Right ventricle myocardium inferior (tissue), 1 donor: ENCODE data around the gene PHB1. TPM values are rescaled to one million over a fixed set of nuclear protein-coding genes. Genes with fewer than 3 reads are reported as not detected.

Source experiments
- ATAC-seq: fragments of 200-7000 bp; cut with Tn5 transposase; one replicate; pipeline ENCODE4 v1.9.1; 2020; ENCODE audit warnings: mild to moderate bottlenecking, moderate library complexity
- DNase-seq: peaks from one replicate; pipeline ENCODE4 v3.0.0; 2021; ENCODE audit errors: missing footprints
- intact Hi-C: fragments of 100-400 bp; cut with DNase I; formaldehyde crosslinking; loops from one replicate; pipeline ENCODE4 v1.11.0; 2022
- long read RNA-seq: library from polyadenylated mRNA; unstranded; transcript quantifications from one replicate; pipeline ENCODE4 v2.0.0, GENCODE V29; 2021
- total RNA-seq: library from RNA; stranded (reverse); fragmentation: NEBNext Ultra II Directional; extraction: Animal tissue kit (Norgen Biotek cat#: 25700); gene quantifications from one replicate; pipeline ENCODE4 v1.2.1, GENCODE V29; 2021
- donor health status: DM: no; HTN: yes; CAD: no; lungs with severe emphysema.

PHB1 gene
- 233 TPM for total RNA-seq
- long read RNA-seq, transcript PHB-201 (7 exons, 1,832 nt): major isoform, 114 of 137 reads
- long read RNA-seq, partial matches to known transcripts: 3 of 137 reads
- long read RNA-seq, other reads (novel, unspliced or antisense): 13 of 137 reads

DNA sequence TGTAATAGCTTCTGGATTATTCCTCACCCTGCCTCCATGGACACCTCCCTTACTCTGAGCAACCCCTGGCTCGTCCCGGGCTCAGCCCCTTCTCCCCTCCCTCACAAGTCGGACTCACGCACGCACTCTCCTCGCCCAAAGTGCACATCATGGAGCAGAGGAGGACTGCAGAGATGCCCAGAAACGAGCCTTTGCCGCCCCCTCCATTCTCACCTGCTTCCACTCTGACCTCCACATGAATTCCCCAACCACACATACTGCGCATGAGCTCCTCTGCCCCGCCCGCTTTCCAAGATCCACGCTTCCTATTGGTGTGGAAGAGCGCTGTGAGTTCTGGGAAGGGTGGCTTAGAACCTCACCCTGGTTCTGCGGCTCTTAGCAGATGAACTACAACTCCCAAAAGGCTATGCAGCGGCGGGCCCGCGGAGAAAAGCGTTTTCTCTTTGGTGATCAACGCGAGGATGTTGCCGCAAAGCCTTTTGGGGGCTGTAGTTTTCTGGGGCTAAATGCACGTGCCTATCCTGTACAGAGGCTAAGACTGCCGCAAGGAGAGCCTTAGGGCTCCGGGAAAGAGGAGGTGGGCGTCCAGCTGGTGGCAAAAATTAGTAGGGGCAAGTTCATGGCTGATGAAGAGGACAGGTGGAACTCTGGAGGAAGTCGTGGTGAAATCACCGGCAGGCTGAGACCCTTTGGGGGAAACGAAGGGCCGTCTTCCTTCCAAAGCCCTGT is at the start of gene PHB1:
PHB1 (minus strand) TSS at position 261 of the 729 bp plus-strand sequence. CDS start 1,618 bp downstream, outside the sequence.
- ATAC-seq: peak; percentile 100
- intact Hi-C loops: no loop called here
- peak; percentile 97 for DNase-seq

DNA sequence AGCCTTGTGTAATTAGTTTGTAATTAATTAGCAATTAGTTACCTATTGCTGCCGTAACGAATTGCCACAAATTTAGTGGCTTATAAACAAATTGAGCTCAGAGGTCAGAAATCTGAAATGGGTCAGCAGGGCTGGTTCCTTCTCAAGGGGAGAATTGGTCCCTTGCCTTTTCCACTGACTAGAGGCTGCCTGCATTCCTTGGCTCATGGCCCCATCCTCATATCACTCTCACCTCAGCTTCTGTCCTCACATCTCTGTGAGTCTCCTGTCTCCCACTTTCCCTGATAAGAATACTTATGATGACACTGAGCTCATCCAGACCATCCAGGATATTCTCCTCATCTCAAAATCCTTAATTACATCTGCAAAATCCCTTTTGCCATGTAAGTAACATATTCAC is 49.4 kb upstream of the PHB1 start:
- DNase-seq: no peak
- no peak for ATAC-seq
- intact Hi-C loops: no loop called here

DNA sequence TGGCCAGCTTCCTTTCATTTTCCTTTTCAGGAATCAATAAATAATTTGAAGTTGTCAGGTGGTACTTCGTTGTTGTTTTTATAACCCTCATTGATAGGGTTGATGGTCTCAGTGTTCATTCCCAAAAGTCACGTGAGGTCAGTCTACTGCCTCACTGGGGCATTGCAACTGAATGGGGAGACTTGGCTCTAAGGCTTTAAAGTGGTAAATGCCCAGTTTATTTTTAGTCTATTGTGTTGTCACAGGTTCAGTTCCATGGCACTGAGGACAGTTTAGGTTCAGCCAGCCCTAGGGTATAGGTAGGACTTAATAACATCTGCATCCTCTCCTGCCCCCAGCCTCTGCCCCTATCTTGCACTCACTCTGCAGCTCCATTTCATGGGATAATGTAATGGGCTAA is 46.9 kb upstream of the PHB1 start:
- intact Hi-C loops: no loop called here
- ATAC-seq: peak; percentile 28
- no peak for DNase-seq

DNA sequence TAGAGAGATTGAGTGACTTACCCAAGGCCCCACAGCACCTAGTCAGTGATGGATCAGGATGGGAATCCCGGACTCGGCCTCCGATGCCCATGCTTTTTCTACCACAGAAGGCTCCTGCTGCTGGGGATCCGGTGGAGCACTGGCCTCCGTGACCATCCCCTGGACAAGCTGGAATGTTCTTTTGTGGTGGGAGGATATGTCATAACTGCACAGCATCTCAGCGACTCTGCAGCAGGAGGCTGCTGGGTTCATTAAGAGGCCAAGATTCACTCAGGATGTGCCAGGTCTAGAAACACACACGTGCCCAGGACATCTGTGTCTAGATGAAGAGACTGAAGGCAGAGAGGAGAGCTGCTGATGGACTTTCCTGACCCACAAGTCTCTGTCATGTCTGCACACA is 45.7 kb upstream of the PHB1 start:
- no peak for ATAC-seq
- intact Hi-C loops: no loop called here
- no peak for DNase-seq

DNA sequence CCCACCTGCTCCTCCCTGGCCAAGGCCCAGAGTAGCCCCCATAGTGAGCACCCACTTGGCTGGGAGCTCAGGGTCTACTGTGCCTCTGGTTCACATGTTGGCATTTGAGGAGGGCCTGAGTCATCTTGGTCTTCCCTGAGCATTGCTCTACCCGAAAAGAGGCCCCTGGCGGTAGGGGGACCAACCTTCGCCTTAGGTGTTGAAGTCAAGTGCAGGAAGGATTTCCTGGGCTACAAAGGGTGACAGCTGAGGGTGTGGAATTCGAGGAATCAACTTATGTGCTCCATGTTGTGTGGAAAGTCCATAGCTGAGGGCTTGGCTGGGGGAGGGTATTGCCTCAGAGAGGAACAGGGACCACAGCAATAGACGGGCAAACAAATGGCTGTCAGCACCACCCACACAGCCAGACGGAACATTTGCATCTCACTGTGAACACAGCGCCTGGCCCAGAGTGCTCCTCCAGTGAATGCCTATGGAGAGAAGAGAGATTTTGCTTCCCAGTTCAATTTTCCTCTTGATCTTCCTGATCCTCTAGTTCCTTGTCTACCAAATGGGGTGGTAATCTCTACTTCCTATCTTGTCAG is 44.8 kb upstream of the PHB1 start:
- intact Hi-C loops: no loop called here
- no peak for DNase-seq
- no peak for ATAC-seq

DNA sequence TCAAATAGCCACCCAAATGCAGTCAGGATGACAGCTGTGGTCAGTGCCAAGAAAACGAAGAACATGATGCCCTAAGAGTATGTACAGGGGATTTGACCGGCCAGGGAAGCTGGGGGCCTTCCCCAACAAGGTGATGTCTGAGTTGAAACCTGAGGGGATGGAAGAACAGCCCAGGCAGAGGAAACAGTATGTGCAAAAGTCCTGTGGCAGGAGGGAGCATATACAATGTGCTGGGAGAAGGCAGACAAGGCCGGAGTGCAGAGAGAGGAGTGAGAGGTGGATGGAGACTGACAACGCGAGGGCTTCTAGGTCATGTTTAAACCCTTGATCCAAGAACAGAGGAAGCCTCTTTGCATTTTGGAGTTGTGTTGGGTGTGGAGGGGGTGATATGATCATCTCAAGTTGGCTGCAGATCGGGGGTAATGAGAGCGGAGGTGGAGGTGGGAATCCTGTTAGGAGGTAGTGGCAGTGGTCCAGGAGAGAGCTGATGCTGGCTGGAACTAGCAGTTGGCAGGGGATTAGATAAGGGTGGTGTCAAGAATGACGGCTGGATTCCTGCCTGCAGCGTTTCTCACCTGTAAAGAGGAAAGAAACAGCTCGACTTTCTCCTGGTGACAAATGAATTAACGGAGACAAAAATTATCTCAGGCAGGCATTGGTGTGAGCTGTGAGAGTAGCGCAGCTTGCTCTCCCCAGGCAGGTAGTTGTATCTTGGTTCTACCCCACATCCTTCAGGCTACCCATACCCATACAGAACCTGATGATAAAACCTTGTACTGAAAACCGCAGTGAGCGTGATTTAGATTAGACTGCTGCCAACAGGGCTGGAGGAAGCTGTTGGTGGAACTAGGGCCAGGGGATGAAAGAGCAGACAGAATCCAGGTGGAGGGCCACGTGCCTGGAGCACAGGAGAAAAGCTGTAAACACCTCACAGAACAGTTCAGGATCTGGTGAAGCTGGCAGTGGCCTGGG is 43.2 kb upstream of the PHB1 start:
- intact Hi-C loops: no loop called here
- ATAC-seq (no peak), DNase-seq (no peak)

DNA sequence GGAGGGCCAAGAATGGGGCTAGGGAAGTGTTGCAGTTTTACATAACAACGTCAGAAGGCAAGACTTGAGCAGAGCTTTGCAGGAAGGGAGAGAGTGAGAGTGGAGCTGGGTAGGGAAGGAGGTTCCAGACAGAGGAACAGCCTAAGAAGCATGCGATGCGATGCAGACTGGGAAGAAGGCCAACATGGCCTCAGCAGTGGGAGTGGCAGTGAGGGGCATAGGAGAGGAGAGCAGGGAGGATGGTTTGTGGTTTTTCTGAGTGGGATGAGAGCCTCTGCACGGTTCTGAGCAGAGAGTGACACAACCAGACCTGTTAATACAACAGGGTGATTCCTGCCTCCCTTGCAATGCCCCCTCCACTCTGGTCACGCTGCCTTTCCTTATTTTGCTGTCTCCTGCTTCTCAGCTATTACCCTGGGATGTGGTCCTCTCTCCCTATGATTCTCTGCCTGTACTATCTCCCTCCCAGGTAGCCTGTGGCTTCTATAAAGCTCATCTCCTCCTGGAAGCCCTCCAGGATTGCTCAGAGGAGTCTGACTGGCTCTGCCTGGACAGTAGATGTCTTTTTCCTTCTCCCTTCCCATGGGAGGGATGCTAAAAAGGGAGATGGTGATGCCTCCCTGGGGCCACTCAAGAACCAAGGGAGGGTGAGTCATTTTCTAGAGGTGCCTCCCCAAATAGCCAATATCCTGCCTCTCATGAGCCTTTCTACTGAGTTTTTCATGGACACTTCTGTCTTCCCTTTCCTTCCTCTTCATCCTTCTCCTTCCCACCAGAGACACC is 41.7 kb upstream of the PHB1 start:
- DNase-seq (no peak), ATAC-seq (no peak)
- intact Hi-C loops: no loop called here

DNA sequence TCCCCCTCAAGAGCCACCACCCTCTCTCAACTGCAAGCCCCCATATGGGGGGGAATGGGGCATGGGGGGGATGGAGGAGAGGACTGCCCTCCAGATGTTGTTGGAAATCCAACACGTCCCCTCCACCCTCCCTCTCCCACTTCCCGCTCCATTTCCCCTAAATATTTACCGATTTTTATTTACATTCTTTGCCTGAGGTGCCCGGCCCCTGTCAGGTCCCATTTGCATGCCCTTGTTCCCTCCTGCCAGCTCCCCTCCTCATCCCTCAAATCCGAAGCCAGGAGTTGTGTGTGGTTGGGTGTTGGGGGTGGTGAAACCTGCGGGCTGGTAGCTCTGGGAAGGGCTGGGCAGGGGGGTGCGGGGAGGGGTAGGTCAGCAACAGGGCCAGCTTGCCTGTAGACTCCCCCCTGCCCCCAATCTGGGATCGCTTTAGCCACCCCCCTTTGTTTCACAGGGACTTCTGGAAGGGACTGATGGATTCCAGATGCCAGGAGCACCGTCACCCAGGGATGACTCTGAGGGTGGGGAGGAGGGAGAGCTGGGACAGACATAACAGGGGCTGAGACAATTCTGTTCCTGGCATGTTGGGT is 40.7 kb upstream of the PHB1 start:
- no peak for DNase-seq
- intact Hi-C loops: no loop called here
- ATAC-seq: no peak

DNA sequence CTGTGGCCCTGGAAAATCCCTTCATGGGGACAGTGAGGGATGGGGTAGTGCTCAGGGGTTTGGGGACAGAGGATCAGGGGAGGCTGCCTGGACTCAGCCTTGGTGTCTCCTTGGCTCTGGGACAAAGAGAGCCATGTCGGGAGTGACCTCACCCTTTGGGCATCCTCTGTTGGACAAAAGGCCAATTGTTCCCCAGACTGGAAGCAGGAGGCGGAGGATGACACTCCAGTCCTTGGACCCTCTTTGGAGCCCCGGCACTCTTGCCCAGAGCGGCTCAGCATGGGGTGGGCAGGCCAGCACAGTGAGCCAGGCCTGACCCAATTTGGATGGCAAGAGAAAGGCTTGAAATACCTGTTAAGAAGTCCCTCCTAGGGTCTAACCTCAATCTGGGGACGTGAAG is 39.4 kb upstream of the PHB1 start:
- DNase-seq (no peak), ATAC-seq (no peak)
- intact Hi-C loops: no loop called here

DNA sequence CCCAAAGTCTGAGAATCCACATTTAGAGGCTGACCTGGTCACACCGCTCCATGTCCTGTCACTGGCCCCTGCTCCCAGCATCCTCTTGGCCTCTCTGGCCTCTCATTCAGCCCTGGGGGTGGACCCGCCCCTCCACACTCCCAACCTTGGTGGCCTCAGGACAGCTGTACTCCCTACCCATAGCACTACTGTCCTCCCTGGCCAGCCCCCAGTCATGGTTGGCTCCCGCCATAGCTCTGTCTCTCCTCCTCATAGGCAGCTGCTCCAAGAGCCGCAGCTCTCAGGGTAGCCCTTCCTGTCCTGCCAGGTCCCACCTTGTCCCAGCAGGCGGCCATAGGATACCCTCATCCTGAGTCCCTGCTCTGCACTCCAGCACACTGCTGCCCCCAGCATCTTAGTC is 38.0 kb upstream of the PHB1 start:
- intact Hi-C loops: no loop called here
- no peak for ATAC-seq
- no peak for DNase-seq

DNA sequence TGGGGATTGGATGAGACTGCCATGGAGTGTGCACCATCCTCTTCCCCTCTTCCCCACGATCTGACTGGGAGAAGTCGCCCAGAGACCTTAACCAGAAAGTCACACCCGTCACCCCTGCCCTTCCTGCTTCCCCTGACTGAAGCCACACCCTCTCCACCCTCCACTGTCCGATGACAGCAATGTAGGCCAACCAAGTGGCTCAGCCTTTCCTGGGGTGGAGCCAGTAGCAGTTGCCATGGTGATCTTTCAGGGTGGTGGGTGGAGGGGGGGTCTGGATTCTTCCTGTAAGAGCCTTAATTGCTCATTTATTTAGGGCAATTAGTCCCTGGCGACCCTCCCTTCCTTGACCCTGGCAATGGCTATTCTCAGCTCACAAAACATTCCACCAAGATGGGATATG is 37.5 kb upstream of the PHB1 start:
- intact Hi-C loops: no loop called here
- DNase-seq: no peak
- ATAC-seq: no peak

DNA sequence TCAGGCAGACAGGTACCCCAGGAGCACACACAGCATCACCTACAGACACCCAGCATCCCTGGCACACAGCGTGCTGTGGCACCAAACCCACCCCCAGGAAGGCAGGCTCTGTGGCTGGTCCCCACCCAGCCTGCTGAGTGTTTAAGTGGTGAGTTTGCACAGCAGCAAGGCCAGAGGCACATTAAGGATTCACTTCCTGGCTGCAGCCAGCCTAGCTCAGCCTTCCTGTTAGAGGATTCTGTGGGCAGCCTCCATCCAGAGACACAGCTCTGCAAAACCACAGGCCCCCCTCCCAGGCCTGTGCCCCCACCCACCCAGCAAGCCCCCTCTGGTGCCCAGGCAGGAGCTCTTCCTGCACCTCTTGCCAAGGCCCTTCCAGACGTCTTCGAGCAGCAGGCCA is 36.1 kb upstream of the PHB1 start:
- intact Hi-C loops: no loop called here
- ATAC-seq (no peak), DNase-seq (no peak)

DNA sequence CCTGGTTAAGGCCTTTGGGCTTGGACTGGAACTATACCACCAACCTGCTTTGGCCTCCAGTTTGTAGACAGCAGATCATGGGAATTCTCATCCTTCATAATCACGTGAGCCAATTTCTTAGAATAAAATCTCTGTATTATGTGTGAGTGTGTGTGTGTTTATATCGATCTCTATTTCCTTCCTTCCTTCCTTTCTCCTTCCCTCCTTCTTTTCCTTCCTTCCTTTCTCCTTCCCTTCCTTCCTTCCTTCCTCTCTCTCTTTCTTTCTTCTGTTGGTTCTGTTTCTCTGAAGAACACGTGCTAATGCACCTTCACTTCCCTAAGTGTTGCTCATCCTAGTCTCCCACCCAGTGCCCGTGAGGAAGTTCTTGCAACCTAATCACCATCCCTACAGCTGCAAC is 35.5 kb upstream of the PHB1 start:
- intact Hi-C loops: no loop called here
- ATAC-seq: no peak

DNA sequence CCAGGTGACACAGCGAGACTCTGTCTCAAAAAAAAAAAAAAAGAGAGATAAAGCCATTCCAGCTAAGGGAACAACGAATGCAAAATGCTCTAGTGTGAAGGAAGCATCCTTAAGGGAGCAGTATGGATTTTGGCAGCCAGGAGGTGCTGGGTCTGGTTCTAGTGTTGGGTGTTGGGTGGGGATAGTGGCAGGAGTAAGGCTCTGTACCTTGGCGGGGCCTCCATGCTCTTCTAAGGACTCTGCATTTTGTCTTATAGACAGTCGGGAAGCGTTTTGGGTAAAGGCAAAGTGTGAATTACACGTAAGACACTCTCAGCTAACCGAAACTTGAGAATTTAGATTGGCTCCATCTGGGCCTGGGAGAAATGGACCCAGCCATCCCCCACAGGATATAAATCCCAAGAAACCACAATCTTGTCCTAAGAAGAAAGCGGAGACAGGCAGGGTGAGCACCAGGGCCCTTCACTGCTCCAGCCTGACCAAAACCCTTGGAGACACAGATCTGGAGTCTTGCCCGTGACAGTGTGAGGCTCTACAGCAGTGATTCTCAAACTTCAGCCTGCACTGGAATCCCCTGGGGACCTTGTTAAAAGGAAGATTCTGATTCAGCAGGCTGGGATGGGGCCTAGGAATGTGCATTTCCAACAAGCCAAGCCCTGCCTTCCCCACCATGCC is 33.1 kb upstream of the PHB1 start:
- DNase-seq: no peak
- intact Hi-C loops: loop anchor here (10.0 kb wide), 1 partner anchor 257 kb away; the partner anchor contains the start of gene SLC35B1
- ATAC-seq: peak; percentile 62

More for the DNA sequence above, 35.5 kb upstream of the PHB1 start:
- no peak for DNase-seq

DNA sequence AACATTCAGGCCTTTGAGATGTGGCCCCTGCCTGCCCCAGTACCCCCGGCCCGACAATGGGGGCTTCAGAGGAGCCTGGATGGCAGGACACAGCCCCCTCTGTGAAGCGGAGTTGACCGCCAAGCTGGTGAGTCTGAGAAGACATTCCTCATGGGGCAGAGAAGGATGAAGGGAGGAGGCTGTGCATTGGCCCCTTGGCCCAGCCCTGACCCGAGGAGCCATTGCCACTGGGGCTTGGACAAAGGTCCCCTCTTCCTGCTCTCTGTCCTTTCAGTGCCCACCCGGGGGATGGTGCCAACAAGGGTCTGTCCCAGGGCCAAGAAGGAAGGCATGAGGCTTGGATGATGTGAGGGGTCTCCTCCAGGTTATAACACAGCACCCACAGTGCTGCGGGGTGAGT is 30.9 kb upstream of the PHB1 start:
- ATAC-seq: no peak

DNA sequence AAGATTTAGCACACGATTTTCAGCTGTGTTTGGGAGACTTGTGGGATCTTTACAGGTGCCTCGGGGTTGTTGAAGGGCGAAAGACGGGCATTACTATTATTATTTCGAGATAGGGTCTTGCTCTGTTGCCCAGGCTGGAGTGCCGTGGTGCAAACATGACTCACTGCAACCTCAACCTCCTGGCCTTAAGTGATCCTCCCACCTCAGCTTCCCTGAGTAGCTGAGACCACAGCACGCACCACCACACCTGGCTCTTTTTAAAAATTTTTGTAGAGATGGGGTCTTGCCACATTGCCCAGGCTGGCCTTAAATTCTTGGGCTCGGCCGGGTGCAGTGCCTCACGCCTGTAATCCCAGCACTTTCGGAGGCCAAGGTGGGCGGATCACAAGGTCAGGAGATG is 29.7 kb upstream of the PHB1 start:
- intact Hi-C loops: loop anchor here (10.0 kb wide), 1 partner anchor 260 kb away; the partner anchor contains the start of gene SLC35B1
- no peak for DNase-seq
- ATAC-seq: no peak

More for the DNA sequence above, 30.9 kb upstream of the PHB1 start:
- no peak for DNase-seq
- intact Hi-C loops: loop anchor here (10.0 kb wide), 1 partner anchor 259 kb away; the partner anchor contains the start of gene SLC35B1

DNA sequence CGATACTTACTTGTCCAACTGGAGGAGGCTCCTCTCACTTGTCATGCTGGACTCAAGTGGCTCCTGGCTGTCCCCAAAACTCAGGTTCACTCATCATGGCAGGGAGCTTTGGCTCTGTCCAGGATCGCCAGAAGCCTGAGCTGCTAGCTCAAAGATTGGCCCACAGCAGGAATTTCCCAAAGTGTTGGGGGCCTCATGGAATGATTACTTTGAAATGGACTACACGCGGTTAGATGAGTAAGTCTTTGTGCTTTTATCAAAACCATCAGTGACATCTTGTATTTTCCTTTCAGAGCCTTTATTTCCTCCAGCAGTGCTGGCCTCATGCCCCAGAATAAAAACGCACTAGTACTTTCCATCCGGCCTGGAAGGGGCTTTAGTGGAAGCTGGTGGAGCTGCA is 29.2 kb upstream of the PHB1 start:
- ATAC-seq: no peak
- intact Hi-C loops: loop anchor here (10.0 kb wide), 1 partner anchor 261 kb away; the partner anchor contains the start of gene SLC35B1
- no peak for DNase-seq
